OCI-LY3 (cell line): Measurements from ENCODE around the gene BRPF1.

Source experiments
- H2AFZ ChIP-seq: fragments of 200-600, 300-600 bp; shearing (Covaris generic); 2 replicates; pipeline ENCODE4 v1.6.0; 2014; ENCODE audit warnings: antibody characterized with exemption, low read depth, low read length
- H3K27ac ChIP-seq: fragments of 200-600, 300-600 bp; sonication (generic); 2 replicates; pipeline ENCODE4 v1.5.1; 2014; ENCODE audit warnings: mild to moderate bottlenecking, low read length, moderate library complexity, mixed read lengths
- H3K27me3 ChIP-seq: fragments of 200-600, 300-600 bp; sonication (generic); 2 replicates; pipeline ENCODE4 v1.6.1; 2014; ENCODE audit warnings: low read depth, low read length, mixed read lengths
- H3K36me3 ChIP-seq: fragments of 200-600, 300-600 bp; sonication (generic); replicated peaks from 2 replicates; pipeline ENCODE3; 2014; ENCODE audit warnings: low read depth, low read length, mixed read lengths
- H3K4me1 ChIP-seq: fragments of 300-600, 200-600 bp; sonication (generic); 2 replicates; pipeline ENCODE4 v1.6.1; 2014; ENCODE audit warnings: low read length, mixed read lengths
- H3K4me2 ChIP-seq: fragments of 200-600, 300-600 bp; sonication (generic); 2 replicates; pipeline ENCODE4 v1.6.1; 2014; ENCODE audit warnings: low read length, mixed read lengths
- H3K4me3 ChIP-seq: fragments of 300-600, 200-600 bp; sonication (generic); 2 replicates; pipeline ENCODE4 v1.5.1; 2014; ENCODE audit warnings: antibody characterized with exemption, mild to moderate bottlenecking, low read length, moderate library complexity
- H3K79me2 ChIP-seq: fragments of 300-600, 200-600 bp; shearing (Covaris generic); 2 replicates; pipeline ENCODE4 v1.6.1; 2014; ENCODE audit warnings: mild to moderate bottlenecking, low read length, mixed read lengths
- H3K9ac ChIP-seq: fragments of 300-600, 200-600 bp; shearing (Covaris generic); 2 replicates; pipeline ENCODE4 v1.6.0; 2014; ENCODE audit warnings: mild to moderate bottlenecking, low read length, moderate library complexity
- H3K9me3 ChIP-seq: fragments of 200-600, 300-600 bp; shearing (Covaris generic); 2 replicates; pipeline ENCODE4 v1.6.1; 2014; ENCODE audit warnings: low read length, mixed read lengths; ENCODE audit not compliant: insufficient read depth
- H4K20me1 ChIP-seq: fragments of 200-600, 300-600 bp; sonication (generic); 2 replicates; pipeline ENCODE4 v1.6.1; 2016; ENCODE audit warnings: low read length, mixed read lengths; ENCODE audit not compliant: insufficient read depth
- CTCF ChIP-seq: fragments of 200-600, 300-600 bp; sonication (generic); IDR thresholded peaks from 2 replicates; pipeline ENCODE4 v1.5.1; 2014; ENCODE audit warnings: antibody characterized with exemption, low read length, low read depth
- EZH2phosphoT487 ChIP-seq: fragments of 200-600 bp; shearing (Covaris generic); IDR thresholded peaks from 2 replicates; pipeline ENCODE4 v1.6.1; 2018; ENCODE audit warnings: antibody characterized with exemption, mixed run types, low read depth

BRPF1 gene

DNA sequence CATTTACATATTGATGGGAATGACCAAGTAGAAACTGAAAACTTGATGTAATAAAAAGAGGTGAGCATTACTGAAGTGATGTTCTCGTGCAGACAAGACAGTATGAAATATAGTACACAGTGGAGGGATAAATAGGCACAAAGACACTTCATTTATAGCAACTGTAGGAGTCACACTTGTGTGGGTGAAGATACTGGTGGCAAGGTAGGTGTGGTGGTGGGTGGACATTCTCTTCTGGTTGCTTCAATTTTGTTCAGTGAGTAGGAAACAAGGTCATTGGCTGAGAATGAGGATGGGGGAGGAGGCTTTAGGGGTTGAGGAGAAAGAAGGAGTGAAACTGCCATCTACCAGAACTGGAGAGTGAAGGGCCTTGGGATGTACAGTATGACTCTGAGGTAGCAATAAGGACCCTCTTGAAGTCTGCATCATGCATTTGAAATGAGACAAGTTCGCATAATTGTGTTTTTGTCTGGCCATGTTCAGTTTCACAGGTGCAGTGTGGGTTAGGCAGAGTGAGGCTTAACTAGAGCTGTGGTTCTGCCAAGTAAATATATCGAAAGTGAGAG is 21.3 kb upstream of the BRPF1 start:
- Histone ChIP-seq H3K4me1 (no peaks in the 10 kb centered on the region), H3K79me2 (no peaks in the 10 kb centered on the region), H3K4me2 (no peak overlapping the region), H3K27ac (no peak overlapping the region), H3K9me3 (no peaks in the 10 kb centered on the region), H2AFZ (no peak overlapping the region), H3K36me3 (no peaks in the 10 kb centered on the region), H3K9ac (no peak overlapping the region), H3K27me3 (no peaks in the 10 kb centered on the region), H4K20me1 (no peaks in the 10 kb centered on the region), H3K4me3 (no peak overlapping the region)
- TF ChIP-seq CTCF (no peak), EZH2phosphoT487 (no peak)

DNA sequence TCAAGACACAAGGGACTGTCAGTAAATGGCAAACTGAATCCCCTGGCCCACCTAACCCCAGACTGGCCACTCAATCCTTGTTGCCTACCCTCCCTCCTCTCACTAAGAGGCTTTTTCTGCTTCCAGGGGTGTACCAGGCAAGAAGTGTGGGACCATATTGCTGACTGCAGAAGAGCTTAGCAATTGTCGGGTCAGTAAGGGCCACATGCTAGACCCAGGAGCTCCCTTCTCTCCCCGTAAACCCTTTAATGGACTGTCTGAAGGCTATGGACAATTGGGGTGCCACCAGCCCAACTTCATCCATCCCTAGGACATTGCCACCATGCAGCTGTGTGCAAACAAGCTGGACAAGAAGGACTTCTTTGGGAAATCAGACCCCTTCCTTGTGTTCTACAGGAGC is 19.1 kb upstream of the BRPF1 start:
- Histone ChIP-seq H3K9ac (no peak overlapping the region), H2AFZ (no peak overlapping the region), H3K4me3 (no peak overlapping the region), H3K9me3 (no peaks in the 10 kb centered on the region), H3K36me3 (no peaks in the 10 kb centered on the region), H3K27me3 (no peaks in the 10 kb centered on the region), H3K79me2 (no peaks in the 10 kb centered on the region), H3K27ac (no peak overlapping the region), H3K4me2 (no peak overlapping the region), H3K4me1 (no peaks in the 10 kb centered on the region), H4K20me1 (no peaks in the 10 kb centered on the region)
- no peak for TF ChIP-seq CTCF

DNA sequence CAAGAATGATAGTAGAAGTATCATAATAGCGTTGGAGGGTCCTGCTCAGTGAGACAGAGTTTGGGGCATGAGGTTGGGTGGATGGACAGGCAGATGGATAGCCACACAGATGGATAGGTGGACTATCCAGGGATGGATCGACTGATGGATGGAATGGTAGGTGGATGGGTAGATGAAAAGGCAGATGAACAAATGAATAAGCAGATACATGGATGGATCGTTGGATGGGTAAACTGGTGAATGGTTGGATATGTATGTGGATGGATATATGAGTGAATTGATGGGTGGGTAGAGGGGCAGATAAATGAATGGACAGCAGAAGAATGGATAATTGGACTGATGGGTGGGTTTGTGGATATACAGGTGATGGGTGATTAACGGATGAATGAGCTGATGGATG is 18.4 kb upstream of the BRPF1 start:
- Histone ChIP-seq H3K27ac (no peak overlapping the region), H3K4me2 (no peak overlapping the region), H3K36me3 (no peaks in the 10 kb centered on the region), H3K9ac (no peak overlapping the region), H3K27me3 (no peaks in the 10 kb centered on the region), H2AFZ (no peak overlapping the region), H3K9me3 (no peaks in the 10 kb centered on the region), H4K20me1 (no peaks in the 10 kb centered on the region), H3K4me1 (no peaks in the 10 kb centered on the region), H3K79me2 (no peaks in the 10 kb centered on the region), H3K4me3 (no peak overlapping the region)
- TF ChIP-seq EZH2phosphoT487 (no peak), CTCF (no peak)

DNA sequence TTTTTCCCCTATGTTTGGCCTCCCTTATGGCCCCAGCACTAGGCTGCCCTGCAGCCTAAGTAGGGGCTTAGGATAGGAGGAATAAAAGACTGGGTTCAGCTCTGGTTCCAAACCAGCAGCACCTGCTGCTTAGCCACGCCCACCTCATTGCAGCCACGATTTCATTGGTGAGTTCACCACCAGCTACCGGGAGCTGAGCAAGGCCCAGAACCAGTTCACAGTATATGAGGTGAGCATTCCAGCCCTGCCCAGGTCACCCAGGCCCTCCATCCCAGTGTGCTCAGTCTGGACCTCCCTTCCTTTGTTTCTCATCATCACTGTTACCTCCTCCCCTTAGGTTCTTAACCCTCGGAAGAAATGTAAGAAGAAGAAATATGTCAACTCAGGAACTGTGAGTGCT is 16.4 kb upstream of the BRPF1 start:
- H3K79me2 ChIP-seq = no peaks in the 10 kb centered on the region

More for the DNA sequence above, 16.4 kb upstream of the BRPF1 start:
- no peaks in the 10 kb centered on the region for H3K4me1 ChIP-seq
- no peak overlapping the region for H3K4me2 ChIP-seq
- no peak overlapping the region for H2AFZ ChIP-seq
- H3K27me3 ChIP-seq = no peaks in the 10 kb centered on the region
- no peaks in the 10 kb centered on the region for H3K36me3 ChIP-seq
- no peak overlapping the region for H3K4me3 ChIP-seq
- no peak overlapping the region for H3K27ac ChIP-seq
- TF ChIP-seq CTCF (no peak), EZH2phosphoT487 (no peak)
- H3K9ac ChIP-seq = no peak overlapping the region
- no peaks in the 10 kb centered on the region for H3K9me3 ChIP-seq
- H4K20me1 ChIP-seq = no peaks in the 10 kb centered on the region
